ENCODE measurements around the gene CCM2L. TPM values are rescaled to one million over a fixed set of nuclear protein-coding genes. Genes with fewer than 3 reads are reported as not detected.

CCM2L gene
- total and polyA plus RNA-seq, 7 donors: 3.3 to 7.3 (median 4.0) TPM

DNA sequence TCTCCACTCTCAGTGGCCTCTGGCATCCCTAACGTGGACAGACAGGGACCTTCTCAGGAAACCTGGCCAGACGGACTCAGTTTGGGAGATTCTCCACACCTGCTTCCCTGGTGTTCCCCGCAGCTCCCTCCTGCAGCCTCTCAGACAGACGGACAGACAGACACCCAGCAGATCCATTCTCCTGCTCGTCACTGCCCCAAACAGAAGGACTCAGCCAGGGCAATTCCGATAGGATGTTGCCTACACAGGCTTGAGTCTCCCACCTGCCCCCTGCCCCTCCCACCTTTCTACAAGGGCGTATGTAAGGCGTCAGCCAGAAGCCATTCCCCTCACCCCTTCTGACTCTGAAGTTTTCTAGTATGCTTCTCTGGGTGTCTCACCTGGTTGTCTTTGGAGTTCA is 428 bp downstream of the CCM2L start:
- ATAC-seq (no peak), DNase-seq (no peak)
- Histone ChIP-seq H3K27me3 (ENCODE audit: insufficient read depth in 3 of 3, low read length in 2 of 3) (peaks cover 0 to 36% (median 8%) of the 10 kb centered on the region in 3 donors), H3K4me3 (peak overlapping the region; percentile 54), H3K4me1 (peaks cover 5% of the 10 kb centered on the region), H3K9me3 (no peaks in the 10 kb centered on the region), H3K27ac (no peak overlapping the region), H3K36me3 (ENCODE audit: insufficient read depth in 1 of 2, low read depth in 1 of 2) (no peaks in the 10 kb centered on the region)
- TF ChIP-seq, protein P1, sequence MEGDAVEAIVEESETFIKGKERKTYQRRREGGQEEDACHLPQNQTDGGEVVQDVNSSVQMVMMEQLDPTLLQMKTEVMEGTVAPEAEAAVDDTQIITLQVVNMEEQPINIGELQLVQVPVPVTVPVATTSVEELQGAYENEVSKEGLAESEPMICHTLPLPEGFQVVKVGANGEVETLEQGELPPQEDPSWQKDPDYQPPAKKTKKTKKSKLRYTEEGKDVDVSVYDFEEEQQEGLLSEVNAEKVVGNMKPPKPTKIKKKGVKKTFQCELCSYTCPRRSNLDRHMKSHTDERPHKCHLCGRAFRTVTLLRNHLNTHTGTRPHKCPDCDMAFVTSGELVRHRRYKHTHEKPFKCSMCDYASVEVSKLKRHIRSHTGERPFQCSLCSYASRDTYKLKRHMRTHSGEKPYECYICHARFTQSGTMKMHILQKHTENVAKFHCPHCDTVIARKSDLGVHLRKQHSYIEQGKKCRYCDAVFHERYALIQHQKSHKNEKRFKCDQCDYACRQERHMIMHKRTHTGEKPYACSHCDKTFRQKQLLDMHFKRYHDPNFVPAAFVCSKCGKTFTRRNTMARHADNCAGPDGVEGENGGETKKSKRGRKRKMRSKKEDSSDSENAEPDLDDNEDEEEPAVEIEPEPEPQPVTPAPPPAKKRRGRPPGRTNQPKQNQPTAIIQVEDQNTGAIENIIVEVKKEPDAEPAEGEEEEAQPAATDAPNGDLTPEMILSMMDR (IDR thresholded peaks at IDR 0.05): no peak
- intact Hi-C loops (cut with DNase I): no loop called here
- 26 to 32% (median 28%) methylated on average over 8 of the region's 8 CpGs for whole genome bisulfite sequencing, 3 donors

DNA sequence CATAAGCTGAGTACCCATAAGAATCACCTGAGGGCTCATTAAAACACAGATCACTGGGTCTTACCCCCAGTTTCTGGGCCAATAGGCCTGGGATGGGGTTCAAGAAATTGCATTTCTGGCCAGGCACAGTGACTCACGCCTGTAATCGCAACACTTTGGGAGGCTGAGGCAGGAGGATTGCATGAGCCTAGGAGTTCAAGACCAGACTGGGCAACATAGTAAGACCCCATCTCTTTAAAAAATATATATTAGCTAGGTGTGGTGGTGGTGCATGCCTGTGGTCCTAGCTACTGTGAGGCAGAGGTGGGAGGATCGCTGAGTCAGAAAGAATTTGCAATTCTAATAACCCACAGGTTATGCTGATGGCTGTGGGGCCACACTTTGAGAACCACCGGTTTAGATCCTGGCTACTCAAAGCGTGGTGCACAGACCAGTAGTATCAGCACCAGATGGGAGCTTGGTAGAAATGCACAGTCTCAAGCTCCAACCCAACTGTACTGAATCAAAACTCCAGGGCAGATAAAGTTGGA is 2.0 kb downstream of the CCM2L start:
- Histone ChIP-seq H3K4me3 (peak overlapping the region; percentile 54), H3K27me3 (ENCODE audit: insufficient read depth in 3 of 3, low read length in 2 of 3) (peaks cover 0 to 47% (median 8%) of the 10 kb centered on the region in 3 donors), H3K4me1 (no peaks in the 10 kb centered on the region), H3K9me3 (no peaks in the 10 kb centered on the region), H3K27ac (no peak overlapping the region), H3K36me3 (ENCODE audit: insufficient read depth in 1 of 2, low read depth in 1 of 2) (no peaks in the 10 kb centered on the region)
- DNase-seq (no peak), ATAC-seq (no peak)
- WGBS, 3 donors: 66 to 73% (median 72%) methylated on average over 5 of the region's 5 CpGs
- intact Hi-C loops (cut with DNase I): no loop called here
- TF ChIP-seq, protein P1 (IDR thresholded peaks at IDR 0.05): no peak

DNA sequence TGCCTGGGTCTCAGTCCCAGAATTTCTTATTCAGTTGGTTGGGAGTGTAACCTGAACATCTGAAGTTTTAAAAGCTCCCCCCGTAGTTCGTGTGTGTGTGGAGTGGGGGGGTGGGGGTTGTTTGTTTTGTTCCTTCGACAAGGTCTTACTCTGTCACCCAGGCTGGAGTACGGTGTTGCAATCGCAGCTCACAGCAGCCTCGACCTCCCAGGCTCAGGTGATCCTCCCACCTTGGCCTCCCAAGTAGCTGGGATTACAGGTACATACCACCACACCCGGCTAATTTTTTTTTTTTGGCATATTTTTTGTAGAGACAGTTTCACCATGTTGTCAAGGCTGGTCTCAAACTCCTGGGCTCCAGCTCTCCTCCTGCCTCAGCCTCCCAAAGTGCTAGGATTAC is 3.1 kb downstream of the CCM2L start:
- ATAC-seq (no peak), DNase-seq (no peak)
- Histone ChIP-seq H3K36me3 (ENCODE audit: insufficient read depth in 1 of 2, low read depth in 1 of 2) (no peaks in the 10 kb centered on the region), H3K27me3 (ENCODE audit: insufficient read depth in 3 of 3, low read length in 2 of 3) (peaks cover 0 to 47% (median 11%) of the 10 kb centered on the region in 3 donors), H3K27ac (no peak overlapping the region), H3K4me3 (no peak overlapping the region), H3K4me1 (no peaks in the 10 kb centered on the region), H3K9me3 (no peaks in the 10 kb centered on the region)
- TF ChIP-seq, protein P1 (IDR thresholded peaks at IDR 0.05): no peak
- intact Hi-C loops (cut with DNase I): no loop called here
- 58 to 65% (median 64%) methylated on average over 7 of the region's 7 CpGs for WGBS, 3 donors

DNA sequence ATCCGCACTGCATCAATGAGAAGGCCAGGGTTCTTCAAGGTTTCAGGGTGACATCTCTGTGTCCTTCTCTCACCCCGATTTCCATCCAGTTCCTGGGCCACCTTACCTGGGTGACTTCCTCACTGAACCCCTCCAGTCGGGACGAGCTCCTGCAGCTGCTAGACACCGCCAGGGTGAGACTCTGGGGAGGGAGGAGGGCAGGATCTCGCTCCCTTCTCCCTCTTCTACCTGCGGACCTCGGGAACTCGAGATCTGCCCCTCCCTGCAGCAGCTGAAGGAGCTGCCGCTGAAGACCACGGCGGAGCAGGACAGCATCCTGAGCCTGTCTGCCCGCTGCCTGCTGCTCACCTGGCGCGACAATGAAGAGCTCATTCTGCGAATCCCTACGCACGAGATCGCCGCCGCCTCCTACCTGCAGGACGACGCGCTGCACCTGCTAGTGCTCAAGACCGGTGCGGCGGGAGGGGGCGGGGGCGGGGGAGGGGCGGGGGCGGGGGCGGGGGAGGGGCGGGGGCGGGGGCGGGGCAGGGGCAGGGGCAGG is 7.5 kb downstream of the CCM2L start:
- ATAC-seq (no peak), DNase-seq (no peak)
- WGBS, 3 donors: 16 to 26% (median 18%) methylated on average over 19 to 33 of the region's 35 CpGs
- TF ChIP-seq, protein P1 (IDR thresholded peaks at IDR 0.05): no peak
- Histone ChIP-seq H3K36me3 (ENCODE audit: insufficient read depth in 1 of 2, low read depth in 1 of 2) (no peaks in the 10 kb centered on the region), H3K4me3 (no peak overlapping the region), H3K4me1 (no peaks in the 10 kb centered on the region), H3K9me3 (no peaks in the 10 kb centered on the region), H3K27me3 (ENCODE audit: insufficient read depth in 3 of 3, low read length in 2 of 3) (peaks cover 0 to 82% (median 10%) of the 10 kb centered on the region in 3 donors), H3K27ac (no peak overlapping the region)
- intact Hi-C loops (cut with DNase I): no loop called here

All from psoas muscle (tissue), 8 donors.